ENCODE results near the gene CPED1.
"Not testable (repeated sequence)": the region's sequence is repeated elsewhere in the genome, so short reads cannot be mapped to it uniquely, and the experiment has no call there.

Gene CPED1

GRCh38 chr7:121313220-121313792, 324.8 kb downstream of the CPED1 start:
- H2BK12ac ChIP-seq (ENCODE audit: low read length): no peak overlapping the region
- no peak overlapping the region for H3K4me2 ChIP-seq (ENCODE audit: insufficient read depth, low read length, poor library complexity, severe bottlenecking)
- no peak overlapping the region for H2AFZ ChIP-seq (ENCODE audit: low read length)
- H3K79me1 ChIP-seq (ENCODE audit: low read depth, low read length): no peaks in the 10 kb centered on the region
- no peak overlapping the region for H4K91ac ChIP-seq (ENCODE audit: low read depth, low read length, poor library complexity)
- no peak overlapping the region for H2BK5ac ChIP-seq (ENCODE audit: low read length)
- H3K4me1 ChIP-seq (ENCODE audit: control insufficient read depth in 2 of 2, insufficient read depth in 1 of 2, low read depth in 1 of 2, low read length in 2 of 2): no peaks in the 10 kb centered on the region
- no peak overlapping the region for H3K23ac ChIP-seq (ENCODE audit: low read depth, low read length, poor library complexity)
- H3K36me3 ChIP-seq (replicated peaks in 1 of 2; ENCODE audit: control insufficient read depth in 2 of 2, insufficient read depth in 2 of 2, low read length in 2 of 2): no peaks in the 10 kb centered on the region
- H3K27me3 ChIP-seq (ENCODE audit: control insufficient read depth in 3 of 3, insufficient read depth in 3 of 3, low read depth in 1 of 3, low read length in 3 of 3): no peaks in the 10 kb centered on the region
- H2BK120ac ChIP-seq (ENCODE audit: low read depth, low read length): no peak overlapping the region
- no peak overlapping the region for H3K14ac ChIP-seq (ENCODE audit: low read length)
- no peak overlapping the region for H3K4me3 ChIP-seq (ENCODE audit: low read length in 2 of 2)
- no CpG with 5 or more reads among the region's 3 CpGs for WGBS, 2 donors (ENCODE audit: extremely low coverage in 2 of 2, insufficient read length in 2 of 2, insufficient replicate concordance in 1 of 2)
- H3K9me3 ChIP-seq (replicated peaks in 1 of 2; ENCODE audit: control insufficient read depth in 2 of 2, insufficient read depth in 1 of 2, low read depth in 1 of 2, low read length in 2 of 2): no peaks in the 10 kb centered on the region
- no peak overlapping the region for H2AK5ac ChIP-seq (ENCODE audit: low read depth, low read length)
- H3K9ac ChIP-seq (ENCODE audit: low read depth, low read length, poor library complexity): no peak overlapping the region
- DNase-seq (ENCODE audit: low spot score): no peak
- no peak overlapping the region for H2BK15ac ChIP-seq (ENCODE audit: low read length)
- H3K18ac ChIP-seq (ENCODE audit: low read length): no peak overlapping the region
- H3K4ac ChIP-seq (ENCODE audit: low read length): no peak overlapping the region
- H3K27ac ChIP-seq (replicated peaks; ENCODE audit: low read length): no peak overlapping the region
- H4K8ac ChIP-seq (ENCODE audit: low read depth, low read length): no peak overlapping the region

DNA sequence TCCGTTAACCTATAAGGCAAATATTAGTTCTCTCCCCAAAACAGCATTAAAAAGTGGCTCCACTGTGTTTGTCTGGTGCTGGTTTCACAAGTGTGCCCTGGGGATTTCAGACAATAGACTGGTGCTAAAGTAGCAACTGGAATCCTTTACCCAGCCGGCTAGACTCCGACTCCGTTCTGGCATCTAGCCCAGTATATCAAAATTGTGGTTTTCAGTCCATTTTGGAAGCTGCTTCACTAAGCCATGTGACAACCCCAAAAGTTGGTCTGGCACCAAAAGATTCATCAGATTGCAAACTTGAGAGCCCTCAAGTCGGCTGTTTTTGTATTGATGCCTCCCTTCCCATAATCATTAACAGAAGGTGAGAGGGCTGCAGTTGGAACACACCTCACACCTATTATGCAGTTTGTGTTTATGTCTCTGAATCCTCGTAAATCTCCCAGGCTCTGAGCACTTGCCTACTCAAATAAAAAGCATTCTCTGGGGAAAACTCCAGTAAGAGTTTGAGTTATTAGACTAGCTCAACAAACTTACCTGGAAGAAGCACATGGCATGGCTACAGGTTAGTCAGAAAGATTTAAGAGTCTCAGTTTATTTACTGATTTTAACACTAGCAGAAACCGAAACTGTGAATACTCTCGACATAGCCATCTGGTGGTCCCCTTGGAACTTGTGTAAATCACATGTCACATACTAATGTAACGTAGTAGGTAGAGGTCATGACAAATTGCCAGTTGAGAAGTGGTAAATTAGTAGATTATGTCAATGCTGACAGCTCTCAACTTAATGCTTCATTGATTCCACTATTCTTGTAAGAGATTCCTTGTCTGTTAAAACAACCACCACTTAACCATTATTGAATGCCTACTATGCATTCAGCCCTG, 325.5 kb downstream of the CPED1 start:
- H3K79me1 ChIP-seq (ENCODE audit: low read depth, low read length): no peaks in the 10 kb centered on the region
- no peak overlapping the region for H4K8ac ChIP-seq (ENCODE audit: low read depth, low read length)
- H2BK12ac ChIP-seq (ENCODE audit: low read length): no peak overlapping the region
- no peak overlapping the region for H3K4me2 ChIP-seq (ENCODE audit: insufficient read depth, low read length, poor library complexity, severe bottlenecking)
- H2BK5ac ChIP-seq (ENCODE audit: low read length): no peak overlapping the region
- no peak overlapping the region for H3K14ac ChIP-seq (ENCODE audit: low read length)
- no peak overlapping the region for H3K4ac ChIP-seq (ENCODE audit: low read length)
- H2BK15ac ChIP-seq (ENCODE audit: low read length): no peak overlapping the region
- no peak overlapping the region for H2BK120ac ChIP-seq (ENCODE audit: low read depth, low read length)
- no CpG with 5 or more reads among the region's 9 CpGs for WGBS, 2 donors (ENCODE audit: extremely low coverage in 2 of 2, insufficient read length in 2 of 2, insufficient replicate concordance in 1 of 2)
- no peaks in the 10 kb centered on the region for H3K4me1 ChIP-seq (ENCODE audit: control insufficient read depth in 2 of 2, insufficient read depth in 1 of 2, low read depth in 1 of 2, low read length in 2 of 2)
- no peak overlapping the region for H2AFZ ChIP-seq (ENCODE audit: low read length)
- no peak overlapping the region for H2AK5ac ChIP-seq (ENCODE audit: low read depth, low read length)
- no peak overlapping the region for H4K91ac ChIP-seq (ENCODE audit: low read depth, low read length, poor library complexity)
- H3K9ac ChIP-seq (ENCODE audit: low read depth, low read length, poor library complexity): no peak overlapping the region
- H3K23ac ChIP-seq (ENCODE audit: low read depth, low read length, poor library complexity): no peak overlapping the region
- no peaks in the 10 kb centered on the region for H3K9me3 ChIP-seq (replicated peaks in 1 of 2; ENCODE audit: control insufficient read depth in 2 of 2, insufficient read depth in 1 of 2, low read depth in 1 of 2, low read length in 2 of 2)
- DNase-seq (ENCODE audit: low spot score): no peak
- H3K27ac ChIP-seq (replicated peaks; ENCODE audit: low read length): no peak overlapping the region
- no peaks in the 10 kb centered on the region for H3K36me3 ChIP-seq (replicated peaks in 1 of 2; ENCODE audit: control insufficient read depth in 2 of 2, insufficient read depth in 2 of 2, low read length in 2 of 2)
- H3K4me3 ChIP-seq (ENCODE audit: low read length in 2 of 2): no peak overlapping the region
- H3K18ac ChIP-seq (ENCODE audit: low read length): no peak overlapping the region
- H3K27me3 ChIP-seq (ENCODE audit: control insufficient read depth in 3 of 3, insufficient read depth in 3 of 3, low read depth in 1 of 3, low read length in 3 of 3): no peaks in the 10 kb centered on the region

DNA sequence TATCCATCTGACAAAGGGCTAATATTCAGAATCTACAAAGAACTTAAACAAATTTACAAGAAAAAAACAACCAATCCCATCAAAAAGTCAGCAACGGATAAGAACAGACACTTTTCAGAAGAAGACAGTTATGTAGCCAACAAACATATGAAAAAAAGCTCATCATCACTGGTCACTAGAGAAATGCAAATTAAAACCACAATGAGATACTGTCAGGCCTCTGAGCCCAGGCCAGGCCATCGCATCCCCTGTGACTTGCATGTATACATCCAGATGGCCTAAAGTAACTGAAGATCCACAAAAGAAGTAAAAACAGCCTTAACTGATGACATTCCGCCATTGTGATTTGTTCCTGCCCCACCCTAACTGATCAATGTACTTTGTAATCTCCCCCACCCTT, 326.7 kb downstream of the CPED1 start:
- not testable (repeated sequence) for H2BK12ac ChIP-seq (ENCODE audit: low read length); H4K8ac ChIP-seq (ENCODE audit: low read depth, low read length); H3K9ac ChIP-seq (ENCODE audit: low read depth, low read length, poor library complexity); H2BK120ac ChIP-seq (ENCODE audit: low read depth, low read length); H3K14ac ChIP-seq (ENCODE audit: low read length); H3K9me3 ChIP-seq (replicated peaks in 1 of 2; ENCODE audit: control insufficient read depth in 2 of 2, insufficient read depth in 1 of 2, low read depth in 1 of 2, low read length in 2 of 2); H3K79me1 ChIP-seq (ENCODE audit: low read depth, low read length); H3K4me3 ChIP-seq (ENCODE audit: low read length in 2 of 2); H3K27me3 ChIP-seq (ENCODE audit: control insufficient read depth in 3 of 3, insufficient read depth in 3 of 3, low read depth in 1 of 3, low read length in 3 of 3); H3K4me2 ChIP-seq (ENCODE audit: insufficient read depth, low read length, poor library complexity, severe bottlenecking); H2AK5ac ChIP-seq (ENCODE audit: low read depth, low read length); H3K4ac ChIP-seq (ENCODE audit: low read length); H2AFZ ChIP-seq (ENCODE audit: low read length); H3K36me3 ChIP-seq (replicated peaks in 1 of 2; ENCODE audit: control insufficient read depth in 2 of 2, insufficient read depth in 2 of 2, low read length in 2 of 2); H3K4me1 ChIP-seq (ENCODE audit: control insufficient read depth in 2 of 2, insufficient read depth in 1 of 2, low read depth in 1 of 2, low read length in 2 of 2); H3K18ac ChIP-seq (ENCODE audit: low read length); H3K27ac ChIP-seq (replicated peaks; ENCODE audit: low read length); DNase-seq (ENCODE audit: low spot score); H2BK15ac ChIP-seq (ENCODE audit: low read length); H4K91ac ChIP-seq (ENCODE audit: low read depth, low read length, poor library complexity); H3K23ac ChIP-seq (ENCODE audit: low read depth, low read length, poor library complexity); H2BK5ac ChIP-seq (ENCODE audit: low read length)
- no CpG with 5 or more reads among the region's 3 CpGs for WGBS, 2 donors (ENCODE audit: extremely low coverage in 2 of 2, insufficient read length in 2 of 2, insufficient replicate concordance in 1 of 2)

DNA sequence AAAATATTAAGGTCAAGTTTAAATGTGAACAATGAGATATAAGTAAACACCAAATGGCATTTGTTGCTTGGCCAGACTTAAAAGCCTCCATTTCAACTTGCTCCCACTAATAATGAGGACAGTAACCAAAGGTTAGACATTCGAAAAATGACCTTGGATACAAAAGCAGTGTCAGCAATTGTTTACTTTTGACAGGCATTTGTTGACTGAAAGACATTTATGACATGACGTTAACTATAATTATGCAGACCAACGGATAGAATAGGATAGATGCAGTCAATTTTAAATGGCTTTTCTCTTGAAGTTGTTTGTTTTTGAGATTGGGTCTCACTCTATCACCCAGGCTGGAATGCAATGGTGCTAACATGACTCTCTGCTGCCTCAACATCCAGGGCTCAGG, 333.9 kb downstream of the CPED1 start:
- H2AK5ac ChIP-seq (ENCODE audit: low read depth, low read length): no peak overlapping the region
- H3K27ac ChIP-seq (replicated peaks; ENCODE audit: low read length): no peak overlapping the region
- no peak overlapping the region for H2AFZ ChIP-seq (ENCODE audit: low read length)
- H2BK12ac ChIP-seq (ENCODE audit: low read length): no peak overlapping the region
- no peaks in the 10 kb centered on the region for H3K36me3 ChIP-seq (replicated peaks in 1 of 2; ENCODE audit: control insufficient read depth in 2 of 2, insufficient read depth in 2 of 2, low read length in 2 of 2)
- H3K27me3 ChIP-seq (ENCODE audit: control insufficient read depth in 3 of 3, insufficient read depth in 3 of 3, low read depth in 1 of 3, low read length in 3 of 3): peaks cover 0 to 18% (median 0%) of the 10 kb centered on the region in 3 experiments
- H4K91ac ChIP-seq (ENCODE audit: low read depth, low read length, poor library complexity): no peak overlapping the region
- no peak overlapping the region for H2BK120ac ChIP-seq (ENCODE audit: low read depth, low read length)
- H3K23ac ChIP-seq (ENCODE audit: low read depth, low read length, poor library complexity): no peak overlapping the region
- no CpG with 5 or more reads among the region's 3 CpGs for WGBS, 2 donors (ENCODE audit: extremely low coverage in 2 of 2, insufficient read length in 2 of 2, insufficient replicate concordance in 1 of 2)
- H3K14ac ChIP-seq (ENCODE audit: low read length): no peak overlapping the region
- DNase-seq (ENCODE audit: low spot score): no peak
- H3K79me1 ChIP-seq (ENCODE audit: low read depth, low read length): no peaks in the 10 kb centered on the region
- H2BK15ac ChIP-seq (ENCODE audit: low read length): no peak overlapping the region
- no peaks in the 10 kb centered on the region for H3K9me3 ChIP-seq (replicated peaks in 1 of 2; ENCODE audit: control insufficient read depth in 2 of 2, insufficient read depth in 1 of 2, low read depth in 1 of 2, low read length in 2 of 2)
- H3K4ac ChIP-seq (ENCODE audit: low read length): no peak overlapping the region
- no peak overlapping the region for H3K18ac ChIP-seq (ENCODE audit: low read length)
- H3K4me1 ChIP-seq (ENCODE audit: control insufficient read depth in 2 of 2, insufficient read depth in 1 of 2, low read depth in 1 of 2, low read length in 2 of 2): peaks cover 0 to 1% of the 10 kb centered on the region in 2 donors
- no peak overlapping the region for H3K9ac ChIP-seq (ENCODE audit: low read depth, low read length, poor library complexity)
- no peak overlapping the region for H3K4me2 ChIP-seq (ENCODE audit: insufficient read depth, low read length, poor library complexity, severe bottlenecking)
- no peak overlapping the region for H2BK5ac ChIP-seq (ENCODE audit: low read length)
- H3K4me3 ChIP-seq (ENCODE audit: low read length in 2 of 2): no peak overlapping the region
- no peak overlapping the region for H4K8ac ChIP-seq (ENCODE audit: low read depth, low read length)
